Mononuclear cell (primary cell): ENCODE data around the gene PROP1. TPM values are rescaled to one million over a fixed set of nuclear protein-coding genes. Genes with fewer than 3 reads are reported as not detected.
A peak's percentile ranks its signal among the peaks of the same experiment; 100 is the strongest.
"Not testable (repeated sequence)": the region's sequence is repeated elsewhere in the genome, so short reads cannot be mapped to it uniquely, and the experiment has no call there.

Experiments used
- H3K27me3 ChIP-seq: 2 replicates; pipeline ENCODE4 v1.6.0; 2011; ENCODE audit warnings: low read length, control low read depth; ENCODE audit not compliant: insufficient read depth
- H3K4me1 ChIP-seq: 2 replicates; pipeline ENCODE4 v1.5.1; 2011; ENCODE audit warnings: mild to moderate bottlenecking, low read length, control low read depth; ENCODE audit not compliant: insufficient read depth
- H3K4me3 ChIP-seq: 2 replicates; pipeline ENCODE4 v1.5.1; 2011; ENCODE audit warnings: mild to moderate bottlenecking, low read length, moderate library complexity
- H3K9me3 ChIP-seq: 2 replicates; pipeline ENCODE4 v1.5.1; 2011; ENCODE audit warnings: low read depth, mild to moderate bottlenecking, control low read depth, low read length
- total RNA-seq: library from RNA; depleted of rRNA; stranded (reverse); fragments of >200 nt; gene quantifications from one replicate; pipeline ENCODE4 v1.2.3, GENCODE V29; 2012

The PROP1 gene
- total RNA-seq, 1 donor = not detected

GRCh38 chr5:177967221-177967887 is 28.7 kb downstream of the PROP1 start:
- Histone ChIP-seq H3K27me3 (no peaks in the 10 kb centered on the region), H3K4me3 (no peak overlapping the region), H3K9me3 (no peaks in the 10 kb centered on the region), H3K4me1 (no peaks in the 10 kb centered on the region)

- H3K27me3 ChIP-seq = no peaks in the 10 kb centered on the region
Measured at GRCh38 chr5:177966839-177967166, 29.2 kb downstream of the PROP1 start.

DNA sequence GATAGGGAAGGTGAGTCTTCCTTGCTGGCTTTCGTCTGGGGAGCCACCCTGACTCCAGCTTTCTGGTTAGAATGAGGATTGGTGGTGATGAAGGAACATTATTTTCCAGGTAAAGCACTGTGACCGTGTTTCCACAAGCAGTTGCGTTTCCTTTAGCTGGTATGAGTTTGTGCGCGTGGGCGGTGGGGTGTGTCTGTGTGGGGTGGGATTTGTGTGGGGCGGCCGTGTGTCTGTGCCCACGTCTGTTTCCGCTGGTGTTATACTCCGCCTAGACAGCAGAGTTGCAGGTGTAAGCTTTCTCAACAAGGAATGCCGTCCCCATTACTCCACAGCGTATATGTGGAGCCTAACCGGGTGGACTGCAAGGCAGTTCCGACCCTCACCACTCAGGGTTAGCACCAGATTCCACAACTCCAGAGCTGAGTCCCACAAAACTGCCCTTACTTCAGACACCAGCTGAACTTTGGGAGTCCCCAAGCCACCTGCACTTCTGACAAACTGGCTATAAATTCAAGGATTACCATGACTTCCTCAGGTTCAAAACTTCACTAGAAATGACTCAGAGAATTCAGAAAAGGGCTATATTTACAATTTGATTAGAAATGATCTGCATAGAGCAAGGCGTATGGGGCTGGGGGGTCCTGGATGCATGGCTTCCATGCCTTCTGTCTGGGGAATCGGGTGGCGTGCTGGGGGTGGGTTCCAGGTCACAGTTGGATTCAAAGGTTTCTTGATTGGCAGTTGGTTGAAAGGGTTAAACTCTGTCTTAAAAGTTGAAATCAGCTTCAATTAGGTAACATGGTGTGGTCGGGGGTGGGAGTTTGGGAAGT is 29.8 kb downstream of the PROP1 start:
- Histone ChIP-seq H3K4me1 (no peaks in the 10 kb centered on the region), H3K4me3 (no peak overlapping the region), H3K27me3 (no peaks in the 10 kb centered on the region), H3K9me3 (no peaks in the 10 kb centered on the region)

More at GRCh38 chr5:177966839-177967166, 29.2 kb downstream of the PROP1 start:
- no peaks in the 10 kb centered on the region for H3K9me3 ChIP-seq
- H3K4me3 ChIP-seq = no peak overlapping the region
- no peaks in the 10 kb centered on the region for H3K4me1 ChIP-seq

DNA sequence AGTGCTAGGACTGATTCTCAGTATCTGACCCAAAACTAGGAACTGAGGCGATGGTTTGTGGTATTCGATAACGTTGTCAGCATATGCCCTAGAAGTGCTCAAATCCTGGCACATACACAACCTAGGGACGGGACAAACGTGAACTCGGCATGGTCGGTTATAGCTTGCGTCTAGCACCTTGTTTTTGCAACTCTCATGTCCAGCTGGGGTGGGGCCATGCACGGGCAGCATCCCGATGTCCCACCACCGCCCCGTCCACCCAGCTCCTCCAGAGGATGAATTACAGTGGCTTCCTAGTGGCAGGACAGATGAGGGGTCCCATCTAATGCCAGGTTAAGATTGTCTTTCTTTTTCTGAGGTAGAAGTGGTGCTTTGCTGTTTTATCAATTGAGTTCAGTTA is 31.6 kb downstream of the PROP1 start:
- Histone ChIP-seq H3K4me1 (no peaks in the 10 kb centered on the region), H3K27me3 (no peaks in the 10 kb centered on the region), H3K4me3 (no peak overlapping the region), H3K9me3 (no peaks in the 10 kb centered on the region)

DNA sequence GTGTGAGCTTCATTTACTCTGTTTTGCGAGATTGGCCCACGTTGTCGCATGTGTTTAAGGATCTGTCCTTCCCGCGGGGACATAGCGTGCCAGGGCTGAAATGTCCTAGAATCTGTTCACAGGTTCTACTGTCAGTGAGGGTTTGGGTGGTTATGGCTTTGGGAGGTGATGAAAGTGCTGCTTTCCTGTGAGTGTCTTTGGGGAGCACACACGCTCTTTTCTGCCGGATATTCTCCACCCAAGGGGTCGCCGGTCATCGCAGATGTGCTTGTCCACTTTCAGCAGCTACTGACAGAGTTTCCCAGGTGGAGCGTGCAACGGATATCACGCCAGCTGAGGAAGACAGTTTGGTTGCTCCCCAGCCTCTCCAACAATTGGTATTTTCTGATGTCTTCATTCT is 32.1 kb downstream of the PROP1 start:
- H3K9me3 ChIP-seq = no peaks in the 10 kb centered on the region

GRCh38 chr5:177959315-177959714 is 36.7 kb downstream of the PROP1 start:
- no peaks in the 10 kb centered on the region for H3K27me3 ChIP-seq
- H3K9me3 ChIP-seq = no peaks in the 10 kb centered on the region
- no peaks in the 10 kb centered on the region for H3K4me1 ChIP-seq
- H3K4me3 ChIP-seq = no peak overlapping the region

More for the DNA sequence above, 32.1 kb downstream of the PROP1 start:
- no peak overlapping the region for H3K4me3 ChIP-seq
- H3K27me3 ChIP-seq = no peaks in the 10 kb centered on the region
- no peaks in the 10 kb centered on the region for H3K4me1 ChIP-seq

- Histone ChIP-seq H3K4me3 (no peak overlapping the region), H3K4me1 (no peaks in the 10 kb centered on the region), H3K9me3 (no peaks in the 10 kb centered on the region), H3K27me3 (no peaks in the 10 kb centered on the region)
Measured at GRCh38 chr5:177958696-177959095, 37.3 kb downstream of the PROP1 start.

DNA sequence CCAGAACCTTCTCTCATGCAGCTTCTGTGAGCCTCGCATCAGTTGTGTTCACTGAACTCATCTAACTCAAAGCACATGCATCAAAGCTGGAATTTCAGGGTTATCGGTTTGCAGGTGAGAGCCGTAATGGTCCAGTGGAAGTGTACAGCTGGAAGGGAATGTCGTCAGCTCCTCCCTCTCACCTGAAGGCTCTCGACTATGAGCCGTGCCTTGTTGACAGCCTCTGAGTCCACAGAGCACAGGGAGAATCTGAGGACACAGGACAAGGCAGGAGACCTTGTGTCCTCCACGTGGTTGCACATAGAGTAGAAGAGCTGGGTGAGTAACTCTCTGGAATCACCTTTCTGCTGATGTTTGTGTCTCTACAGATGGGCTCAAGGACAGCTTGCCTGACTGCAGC is 38.8 kb downstream of the PROP1 start:
- no peak overlapping the region for H3K4me3 ChIP-seq
- H3K4me1 ChIP-seq = no peaks in the 10 kb centered on the region
- H3K27me3 ChIP-seq = no peaks in the 10 kb centered on the region
- H3K9me3 ChIP-seq = no peaks in the 10 kb centered on the region

DNA sequence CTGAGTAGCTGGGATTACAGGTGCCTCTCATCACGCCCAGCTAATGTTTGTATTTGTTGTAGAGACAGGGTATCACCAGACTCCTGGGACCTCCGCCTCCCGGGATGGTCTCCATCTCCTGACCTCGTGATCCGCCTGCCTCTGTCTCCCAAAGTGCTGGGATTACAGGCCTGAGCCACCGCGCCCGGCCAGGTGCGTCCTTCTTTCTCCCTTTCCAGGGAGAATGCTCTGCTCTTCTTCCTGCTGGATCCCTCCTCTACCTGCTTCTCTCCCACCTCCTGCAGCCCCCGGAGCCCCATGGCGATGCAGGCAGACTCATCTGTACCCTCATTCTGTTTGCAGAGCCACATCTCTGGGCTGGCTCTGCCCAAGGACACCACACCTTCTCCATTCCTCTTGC is 42.9 kb downstream of the PROP1 start:
- H3K27me3 ChIP-seq, H3K9me3 ChIP-seq, H3K4me3 ChIP-seq, H3K4me1 ChIP-seq: not testable (repeated sequence)

- not testable (repeated sequence) for H3K4me3 ChIP-seq, H3K9me3 ChIP-seq, H3K4me1 ChIP-seq, H3K27me3 ChIP-seq
Measured at GRCh38 chr5:177949656-177950055, 46.4 kb downstream of the PROP1 start.

DNA sequence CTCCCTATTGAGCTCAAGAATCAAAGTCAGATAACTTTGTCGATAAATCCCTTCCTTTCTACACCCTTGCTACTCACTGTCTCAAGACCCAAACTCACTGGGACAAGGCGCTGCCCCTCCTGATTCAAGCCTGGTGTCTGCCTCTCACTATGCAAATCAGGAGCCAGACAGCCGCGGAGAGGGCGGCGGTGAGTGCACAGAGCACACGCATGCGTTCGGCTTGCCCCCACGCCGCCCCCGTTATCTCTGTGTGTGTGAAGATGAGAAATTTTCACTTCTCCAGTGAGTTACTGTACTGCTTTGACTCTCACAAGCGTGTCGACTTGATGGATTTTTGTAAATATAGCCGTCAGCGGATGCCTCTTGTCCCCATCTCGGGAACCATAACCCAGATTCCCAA is 47.0 kb downstream of the PROP1 start:
- not testable (repeated sequence) for H3K4me1 ChIP-seq, H3K4me3 ChIP-seq, H3K9me3 ChIP-seq, H3K27me3 ChIP-seq

DNA sequence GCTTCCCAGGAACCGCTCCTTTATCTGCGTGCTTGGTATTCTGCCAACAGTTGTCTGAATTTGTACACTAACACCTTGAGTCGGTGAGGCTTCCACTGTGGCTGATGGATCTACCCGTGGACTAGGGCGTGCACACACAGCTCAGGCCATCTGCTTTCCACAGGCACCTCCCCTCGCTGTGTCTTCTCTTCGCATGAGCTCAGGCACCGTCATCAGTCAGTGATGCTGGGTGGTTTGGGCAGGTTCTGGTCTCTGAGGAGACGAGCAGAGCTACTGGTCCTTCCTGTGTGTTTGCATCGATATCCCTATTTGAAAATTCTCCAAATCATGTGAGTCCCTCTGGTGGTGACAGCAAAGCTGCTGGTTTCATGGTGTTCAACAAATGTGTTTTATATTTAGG is 48.1 kb downstream of the PROP1 start:
- not testable (repeated sequence) for H3K9me3 ChIP-seq, H3K4me1 ChIP-seq, H3K4me3 ChIP-seq, H3K27me3 ChIP-seq

- H3K4me3 ChIP-seq, H3K4me1 ChIP-seq: not testable (repeated sequence)
Measured at GRCh38 chr5:177945601-177946283, 50.3 kb downstream of the PROP1 start.

GRCh38 chr5:177945145-177945544 is 50.9 kb downstream of the PROP1 start:
- not testable (repeated sequence) for H3K4me3 ChIP-seq, H3K9me3 ChIP-seq, H3K4me1 ChIP-seq, H3K27me3 ChIP-seq

More at GRCh38 chr5:177945601-177946283, 50.3 kb downstream of the PROP1 start:
- H3K27me3 ChIP-seq, H3K9me3 ChIP-seq: not testable (repeated sequence)

GRCh38 chr5:177943805-177944736 is 52.0 kb downstream of the PROP1 start:
- H3K4me3 ChIP-seq = peak overlapping the region; percentile 26
- not testable (repeated sequence) for H3K27me3 ChIP-seq, H3K4me1 ChIP-seq, H3K9me3 ChIP-seq
